Femur (tissue), 1 donor: ENCODE data around the gene MIOS.
"Not testable (repeated sequence)": the region's sequence is repeated elsewhere in the genome, so short reads cannot be mapped to it uniquely, and the experiment has no call there.

Experiments used
- DNase-seq: peaks from one replicate; pipeline ENCODE4 v3.0.0-alpha.2; 2017

Gene MIOS

DNA sequence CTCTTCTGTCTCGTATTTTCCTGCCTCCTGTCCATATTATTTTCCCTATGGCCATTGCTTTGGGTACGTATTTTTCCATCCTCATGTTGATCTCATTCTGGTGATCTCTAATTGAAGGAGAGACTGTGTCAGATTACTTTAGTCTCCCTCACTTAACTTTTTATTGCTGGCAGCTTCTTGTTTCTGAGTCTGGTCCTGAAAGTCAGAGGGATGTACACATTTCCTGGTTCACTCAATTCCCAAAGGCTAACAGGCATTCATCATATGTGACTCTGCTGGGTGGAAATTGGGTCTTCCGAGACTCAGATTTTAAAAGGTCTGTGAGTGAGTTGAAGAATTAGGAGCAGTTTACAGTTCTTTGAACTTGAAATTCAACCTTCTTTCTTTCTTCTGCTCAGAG lies 84.8 kb downstream of the MIOS start:
- no peak for DNase-seq

- no peak for DNase-seq
Measured at GRCh38 chr7:7652798-7653540, 86.3 kb downstream of the MIOS start.

- no peak for DNase-seq
Measured at GRCh38 chr7:7653593-7654187, 87.0 kb downstream of the MIOS start.

- no peak for DNase-seq
Measured at GRCh38 chr7:7654964-7655715, 88.5 kb downstream of the MIOS start.

DNA sequence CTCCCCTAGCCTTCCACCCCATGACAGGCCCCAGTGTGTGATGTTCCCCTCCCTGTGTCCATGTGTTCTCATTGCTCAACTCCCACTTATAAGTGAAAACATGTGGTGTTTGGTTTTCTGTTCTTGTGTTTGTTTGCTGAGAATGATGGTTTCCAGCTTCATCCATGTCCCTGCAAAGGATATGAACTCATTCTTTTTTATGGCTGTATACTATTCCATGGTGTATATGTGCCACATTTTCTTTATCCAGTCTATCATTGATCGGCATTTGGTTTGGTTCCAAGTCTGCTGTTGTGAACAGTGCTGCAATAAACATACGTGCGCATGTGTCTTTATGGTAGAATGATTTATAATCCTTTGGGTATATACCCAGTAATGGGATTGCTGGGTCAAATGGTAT lies 89.8 kb downstream of the MIOS start:
- DNase-seq: not testable (repeated sequence)
